Neuronal stem cell (in vitro differentiated cells): ENCODE results near the gene MRPL34.

ENCODE experiments used
- DNase-seq: peaks from one replicate; pipeline ENCODE4 v3.0.0-alpha.2; 2013; ENCODE audit warnings: low spot score
- H2AFZ ChIP-seq: one replicate; pipeline ENCODE4 v1.6.1; 2013; ENCODE audit warnings: mild to moderate bottlenecking, low read length, inconsistent platforms
- H2AK5ac ChIP-seq: 2 replicates; pipeline ENCODE4 v1.6.1; 2013; ENCODE audit warnings: low read depth, mild to moderate bottlenecking, inconsistent platforms, low read length, moderate library complexity, mixed read lengths
- H2BK120ac ChIP-seq: 2 replicates; pipeline ENCODE4 v1.6.1; 2013; ENCODE audit warnings: low read depth, mild to moderate bottlenecking, inconsistent platforms, low read length, moderate library complexity, mixed read lengths
- H2BK12ac ChIP-seq: one replicate; pipeline ENCODE4 v1.6.1; 2013; ENCODE audit warnings: low read length, inconsistent platforms
- H2BK15ac ChIP-seq: 2 replicates; pipeline ENCODE4 v1.6.1; 2013; ENCODE audit warnings: mild to moderate bottlenecking, low read length, inconsistent platforms, mixed read lengths
- H2BK5ac ChIP-seq: one replicate; pipeline ENCODE4 v1.6.1; 2013; ENCODE audit warnings: inconsistent platforms, mild to moderate bottlenecking, low read length, moderate library complexity
- H3K14ac ChIP-seq: one replicate; pipeline ENCODE4 v1.6.1; 2013; ENCODE audit warnings: low read length, inconsistent platforms
- H3K18ac ChIP-seq: 2 replicates; pipeline ENCODE4 v1.6.1; 2013; ENCODE audit warnings: low read length, inconsistent platforms
- H3K23ac ChIP-seq: 2 replicates; pipeline ENCODE4 v1.6.1; 2013; ENCODE audit warnings: low read depth, mild to moderate bottlenecking, mixed read lengths, low read length, inconsistent platforms; ENCODE audit not compliant: poor library complexity
- H3K27ac ChIP-seq: replicated peaks from 3 replicates; pipeline ENCODE4 v1.5.1; 2013; ENCODE audit warnings: low read length, inconsistent platforms
- H3K27me3 ChIP-seq, 3 experiments: 2 replicates each; pipeline ENCODE4 v1.6.1; 2013; ENCODE audit warnings: low read length in 3 of 3, mild to moderate bottlenecking in 2 of 3, inconsistent platforms in 1 of 3, low read depth in 1 of 3, mixed read lengths in 1 of 3, moderate library complexity in 1 of 3; ENCODE audit not compliant: control insufficient read depth in 3 of 3, insufficient read depth in 3 of 3
- H3K36me3 ChIP-seq, 2 donors: replicated peaks in 1 of 2; 2 replicates each; pipeline ENCODE4 v1.6.1; 2013; ENCODE audit warnings: low read length in 2 of 2; ENCODE audit not compliant: control insufficient read depth in 2 of 2, insufficient read depth in 2 of 2
- H3K4ac ChIP-seq: 2 replicates; pipeline ENCODE4 v1.6.1; 2013; ENCODE audit warnings: inconsistent platforms, mild to moderate bottlenecking, low read length, moderate library complexity
- H3K4me1 ChIP-seq, 2 donors: 1 replicate in 1 of 2; 2 replicates in 1 of 2; pipeline ENCODE4 v1.6.1; 2013; ENCODE audit warnings: low read length in 2 of 2, low read depth in 1 of 2; ENCODE audit not compliant: control insufficient read depth in 2 of 2, insufficient read depth in 1 of 2
- H3K4me2 ChIP-seq: one replicate; pipeline ENCODE4 v1.6.1; 2013; ENCODE audit warnings: mild to moderate bottlenecking, low read length, inconsistent platforms; ENCODE audit not compliant: insufficient read depth, poor library complexity, severe bottlenecking
- H3K4me3 ChIP-seq, 2 donors: 2 replicates each; pipeline ENCODE4 v1.5.1; 2013; ENCODE audit warnings: low read length in 2 of 2, mild to moderate bottlenecking in 2 of 2, inconsistent platforms in 1 of 2, moderate library complexity in 1 of 2
- H3K79me1 ChIP-seq: one replicate; pipeline ENCODE4 v1.6.1; 2013; ENCODE audit warnings: low read depth, mild to moderate bottlenecking, inconsistent platforms, low read length, moderate library complexity
- H3K9ac ChIP-seq: one replicate; pipeline ENCODE4 v1.6.1; 2013; ENCODE audit warnings: mild to moderate bottlenecking, low read depth, low read length, inconsistent platforms; ENCODE audit not compliant: poor library complexity
- H3K9me3 ChIP-seq, 2 donors: replicated peaks in 1 of 2; 2 replicates each; pipeline versions ENCODE3 to v1.6.1; 2013; ENCODE audit warnings: low read length in 2 of 2, mild to moderate bottlenecking in 2 of 2, inconsistent platforms in 1 of 2, low read depth in 1 of 2, mixed read lengths in 1 of 2, moderate library complexity in 1 of 2; ENCODE audit not compliant: control insufficient read depth in 2 of 2, insufficient read depth in 1 of 2
- H4K8ac ChIP-seq: one replicate; pipeline ENCODE4 v1.6.1; 2013; ENCODE audit warnings: low read depth, mild to moderate bottlenecking, inconsistent platforms, low read length, moderate library complexity
- H4K91ac ChIP-seq: one replicate; pipeline ENCODE4 v1.6.1; 2013; ENCODE audit warnings: low read length, low read depth, mild to moderate bottlenecking, inconsistent platforms; ENCODE audit not compliant: poor library complexity
- WGBS, 2 donors: extraction: QIAGEN DNeasy Blood & Tissue Kit; methylation state at CpG; one replicate each; pipeline ENCODE4 v1.1.7; 2013; ENCODE audit warnings: missing lambda C conversion rate in 2 of 2, mixed read lengths in 1 of 2; ENCODE audit not compliant: insufficient read length in 2 of 2, insufficient replicate concordance in 1 of 2; ENCODE audit errors: extremely low coverage in 2 of 2; 5-methylcytosine and 5-hydroxymethylcytosine counted together

MRPL34 gene

GRCh38 chr19:17338433-17339078, 32.9 kb downstream of the MRPL34 start:
- Histone ChIP-seq H3K4ac (peak overlapping the region; percentile 66), H3K36me3 (peaks cover 19 to 30% of the 10 kb centered on the region in 2 donors), H3K9me3 (no peaks in the 10 kb centered on the region), H3K79me1 (peaks cover 9% of the 10 kb centered on the region), H4K91ac (no peak overlapping the region), H2BK120ac (no peak overlapping the region), H2BK5ac (no peak overlapping the region), H2AFZ (no peak overlapping the region), H3K27me3 (no peaks in the 10 kb centered on the region), H4K8ac (no peak overlapping the region), H3K9ac (peak overlapping the region; percentile 92), H3K18ac (peak overlapping the region; percentile 5), H2BK12ac (peak overlapping the region; percentile 30), H3K4me2 (peak overlapping the region; percentile 96), H3K23ac (peak overlapping the region; percentile 16), H3K4me1 (peaks cover 15 to 20% of the 10 kb centered on the region in 2 donors), H3K4me3 (peak overlapping the region; percentile 76 to 89), H3K27ac (no peak overlapping the region), H2AK5ac (peak overlapping the region; percentile 94), H2BK15ac (no peak overlapping the region), H3K14ac (no peak overlapping the region)
- WGBS, 2 donors, result no CpG with 5 or more reads among the region's 30 CpGs
- DNase-seq, result no peak

DNA sequence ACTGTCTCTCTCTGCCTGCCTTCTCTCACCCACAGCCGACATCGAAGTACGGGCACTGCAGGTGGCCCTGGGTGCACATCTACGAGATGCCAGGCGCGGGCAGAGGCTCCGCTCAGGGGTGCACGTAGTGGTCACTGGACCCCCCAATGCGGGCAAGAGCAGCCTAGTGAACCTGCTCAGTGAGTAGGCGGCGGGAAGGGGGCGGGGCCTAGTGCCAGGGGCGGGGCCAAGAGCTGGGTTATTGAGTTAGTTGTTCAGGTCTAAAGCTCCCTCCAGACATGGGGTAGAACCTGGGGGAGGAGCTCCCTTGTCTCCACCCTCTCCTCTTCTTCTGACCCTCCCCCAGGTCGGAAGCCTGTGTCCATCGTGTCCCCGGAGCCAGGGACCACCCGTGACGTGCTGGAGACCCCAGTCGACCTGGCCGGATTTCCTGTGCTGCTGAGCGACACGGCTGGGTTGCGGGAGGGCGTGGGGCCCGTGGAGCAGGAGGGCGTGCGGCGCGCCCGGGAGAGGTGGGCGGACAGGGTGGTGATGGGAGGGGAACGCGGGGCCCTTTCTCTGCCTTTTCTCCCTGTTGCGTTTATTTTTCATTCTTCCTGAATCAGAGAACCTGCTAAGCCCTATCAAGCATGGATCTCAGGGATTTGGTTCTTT, 33.5 kb downstream of the MRPL34 start:
- WGBS, 2 donors, result no CpG with 5 or more reads among the region's 34 CpGs
- Histone ChIP-seq H2BK120ac (no peak overlapping the region), H3K18ac (peak overlapping the region; percentile 71), H2BK12ac (no peak overlapping the region), H3K27me3 (no peaks in the 10 kb centered on the region), H3K23ac (no peak overlapping the region), H3K79me1 (peaks cover 9% of the 10 kb centered on the region), H4K91ac (no peak overlapping the region), H3K4me2 (peak overlapping the region; percentile 12), H3K36me3 (peaks cover 19 to 30% of the 10 kb centered on the region in 2 donors), H2BK5ac (peak overlapping the region; percentile 53), H2AFZ (no peak overlapping the region), H2BK15ac (no peak overlapping the region), H2AK5ac (peak overlapping the region; percentile 94), H3K9ac (peak overlapping the region; percentile 60), H3K4me1 (peaks cover 13 to 18% of the 10 kb centered on the region in 2 donors), H4K8ac (no peak overlapping the region), H3K4ac (no peak overlapping the region), H3K27ac (no peak overlapping the region), H3K4me3 (peak overlapping the region in 1 of 2 donors; percentile 76), H3K14ac (peak overlapping the region; percentile 56), H3K9me3 (no peaks in the 10 kb centered on the region)
- no peak for DNase-seq

DNA sequence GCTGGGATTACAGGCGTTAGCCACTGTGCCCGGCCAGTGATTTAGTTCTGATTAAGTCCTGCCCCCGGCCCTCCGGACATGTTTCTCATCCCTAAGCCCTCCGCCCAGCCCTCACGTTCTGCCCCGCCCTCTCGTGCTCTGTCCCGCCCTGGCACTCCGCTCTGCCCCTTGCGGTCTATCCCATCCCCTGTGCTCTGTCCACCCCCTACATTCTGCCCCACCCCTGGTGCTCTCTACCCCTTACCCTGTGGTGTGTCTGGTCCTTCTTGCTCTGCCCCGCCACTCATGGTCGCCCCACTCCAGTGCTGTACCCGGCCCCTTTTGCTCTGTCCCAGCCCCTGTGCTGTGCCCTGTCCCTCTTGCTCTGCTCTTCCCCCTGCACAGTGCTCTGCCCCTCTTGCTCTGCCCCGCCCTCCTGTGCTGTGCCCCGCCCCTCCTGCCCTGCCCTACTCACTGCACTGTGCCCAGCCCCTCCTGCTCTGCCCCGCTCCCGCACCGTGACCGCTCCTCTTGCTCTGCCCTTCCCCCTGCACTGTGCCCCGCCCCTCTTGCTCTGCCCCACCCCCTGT, 34.7 kb downstream of the MRPL34 start:
- Histone ChIP-seq H3K27ac (peak overlapping the region; percentile 46), H3K4ac (no peak overlapping the region)

DNA sequence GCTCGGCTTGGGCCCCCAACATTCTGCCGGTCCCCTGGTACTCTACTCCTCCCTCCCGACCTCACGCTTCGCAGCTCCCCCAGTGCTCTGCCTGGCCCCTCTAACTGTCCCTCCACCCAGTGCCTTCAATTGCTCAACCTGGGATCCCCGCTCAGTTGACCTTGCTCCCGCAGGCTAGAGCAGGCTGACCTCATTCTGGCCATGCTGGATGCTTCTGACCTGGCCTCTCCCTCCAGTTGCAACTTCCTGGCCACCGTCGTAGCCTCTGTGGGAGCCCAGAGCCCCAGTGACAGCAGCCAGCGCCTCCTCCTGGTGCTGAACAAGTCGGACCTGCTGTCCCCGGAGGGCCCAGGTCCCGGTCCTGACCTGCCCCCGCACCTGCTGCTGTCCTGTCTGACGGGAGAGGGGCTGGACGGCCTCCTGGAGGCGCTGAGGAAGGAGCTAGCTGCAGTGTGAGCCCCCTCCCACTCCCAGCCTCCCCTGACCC, 35.2 kb downstream of the MRPL34 start:
- H3K23ac ChIP-seq, result no peak overlapping the region
- peaks cover 19 to 30% of the 10 kb centered on the region in 2 donors for H3K36me3 ChIP-seq
- H3K27me3 ChIP-seq, result no peaks in the 10 kb centered on the region
- peak overlapping the region; percentile 61 for H2BK120ac ChIP-seq
- peak overlapping the region; percentile 24 for H3K27ac ChIP-seq
- H4K8ac ChIP-seq, result no peak overlapping the region
- H2AK5ac ChIP-seq, result peak overlapping the region; percentile 83
- peak overlapping the region; percentile 14 for H3K4me2 ChIP-seq
- peak overlapping the region; percentile 52 for H3K18ac ChIP-seq
- no peak overlapping the region for H2AFZ ChIP-seq
- H3K9ac ChIP-seq, result peak overlapping the region; percentile 50
- no peak overlapping the region for H3K4ac ChIP-seq
- peaks cover 9 to 16% of the 10 kb centered on the region in 2 donors for H3K4me1 ChIP-seq
- H2BK12ac ChIP-seq, result no peak overlapping the region
- no CpG with 5 or more reads among the region's 17 CpGs for WGBS, 2 donors
- peak overlapping the region; percentile 82 for H2BK5ac ChIP-seq
- H3K79me1 ChIP-seq, result peaks cover 9% of the 10 kb centered on the region
- no peaks in the 10 kb centered on the region for H3K9me3 ChIP-seq
- H3K4me3 ChIP-seq, result no peak overlapping the region
- no peak overlapping the region for H4K91ac ChIP-seq
- DNase-seq, result no peak
- H2BK15ac ChIP-seq, result no peak overlapping the region
- H3K14ac ChIP-seq, result no peak overlapping the region

More for the DNA sequence above, 34.7 kb downstream of the MRPL34 start:
- Histone ChIP-seq H3K9ac (peak overlapping the region; percentile 44), H2AK5ac (peak overlapping the region; percentile 75), H2BK120ac (no peak overlapping the region), H3K14ac (no peak overlapping the region), H2AFZ (no peak overlapping the region), H3K23ac (no peak overlapping the region), H3K4me3 (no peak overlapping the region), H3K79me1 (peaks cover 9% of the 10 kb centered on the region), H2BK5ac (no peak overlapping the region), H3K9me3 (no peaks in the 10 kb centered on the region), H4K91ac (no peak overlapping the region), H3K4me1 (peaks cover 9 to 16% of the 10 kb centered on the region in 2 donors), H3K36me3 (peaks cover 19 to 30% of the 10 kb centered on the region in 2 donors), H2BK12ac (no peak overlapping the region), H4K8ac (no peak overlapping the region), H3K27me3 (no peaks in the 10 kb centered on the region), H2BK15ac (no peak overlapping the region), H3K4me2 (peak overlapping the region; percentile 14), H3K18ac (peak overlapping the region; percentile 65)
- no peak for DNase-seq
- WGBS, 2 donors, result no CpG with 5 or more reads among the region's 21 CpGs
